Measurements from ENCODE around the gene VPS45.

Gene VPS45

GRCh38 chr1:150072959-150073358 lies 5.4 kb downstream of the VPS45 start:
- H3K27ac ChIP-seq: no peak overlapping the region
- H3K4me1 ChIP-seq (ENCODE audit: control insufficient read depth in 1 of 2, insufficient read depth in 1 of 2, low read depth in 1 of 2, low read length in 1 of 2): peaks cover 1% of the 10 kb centered on the region in 2 experiments
- no peaks in the 10 kb centered on the region for H3K9me3 ChIP-seq
- H3K4me3 ChIP-seq (ENCODE audit: low read depth in 1 of 2, low read length in 1 of 2): no peak overlapping the region
- H3K36me3 ChIP-seq: no peaks in the 10 kb centered on the region
- H3K27me3 ChIP-seq: no peaks in the 10 kb centered on the region
- peak; percentile 72 for TF ChIP-seq CTCF (IDR thresholded peaks at IDR 0.05)

GRCh38 chr1:150073516-150073915 lies 5.9 kb downstream of the VPS45 start:
- Histone ChIP-seq H3K27me3 (no peaks in the 10 kb centered on the region), H3K36me3 (no peaks in the 10 kb centered on the region), H3K4me1 (ENCODE audit: control insufficient read depth in 1 of 2, insufficient read depth in 1 of 2, low read depth in 1 of 2, low read length in 1 of 2) (no peaks in the 10 kb centered on the region), H3K4me3 (ENCODE audit: low read depth in 1 of 2, low read length in 1 of 2) (no peak overlapping the region), H3K27ac (no peak overlapping the region), H3K9me3 (no peaks in the 10 kb centered on the region)
- TF ChIP-seq CTCF (IDR thresholded peaks at IDR 0.05): no peak

GRCh38 chr1:150076066-150076465 lies 8.5 kb downstream of the VPS45 start:
- Histone ChIP-seq H3K4me1 (ENCODE audit: control insufficient read depth in 1 of 2, insufficient read depth in 1 of 2, low read depth in 1 of 2, low read length in 1 of 2) (no peaks in the 10 kb centered on the region), H3K9me3 (no peaks in the 10 kb centered on the region), H3K27ac (no peak overlapping the region), H3K27me3 (no peaks in the 10 kb centered on the region), H3K36me3 (no peaks in the 10 kb centered on the region), H3K4me3 (ENCODE audit: low read depth in 1 of 2, low read length in 1 of 2) (no peak overlapping the region)
- no peak for TF ChIP-seq CTCF (IDR thresholded peaks at IDR 0.05)

- no peak overlapping the region for H3K4me3 ChIP-seq (ENCODE audit: low read depth in 1 of 2, low read length in 1 of 2)
- H3K36me3 ChIP-seq: no peaks in the 10 kb centered on the region
- H3K9me3 ChIP-seq: no peaks in the 10 kb centered on the region
- no peak overlapping the region for H3K27ac ChIP-seq
- TF ChIP-seq CTCF (IDR thresholded peaks at IDR 0.05): no peak
- H3K4me1 ChIP-seq (ENCODE audit: control insufficient read depth in 1 of 2, insufficient read depth in 1 of 2, low read depth in 1 of 2, low read length in 1 of 2): no peaks in the 10 kb centered on the region
- no peaks in the 10 kb centered on the region for H3K27me3 ChIP-seq
Measured at GRCh38 chr1:150076985-150077384, 9.4 kb downstream of the VPS45 start.

GRCh38 chr1:150080784-150081183 lies 13.2 kb downstream of the VPS45 start:
- H3K27ac ChIP-seq: no peak overlapping the region
- no peaks in the 10 kb centered on the region for H3K36me3 ChIP-seq
- no peak for TF ChIP-seq CTCF (IDR thresholded peaks at IDR 0.05)
- H3K27me3 ChIP-seq: no peaks in the 10 kb centered on the region
- no peaks in the 10 kb centered on the region for H3K9me3 ChIP-seq
- H3K4me3 ChIP-seq (ENCODE audit: low read depth in 1 of 2, low read length in 1 of 2): no peak overlapping the region
- H3K4me1 ChIP-seq (ENCODE audit: control insufficient read depth in 1 of 2, insufficient read depth in 1 of 2, low read depth in 1 of 2, low read length in 1 of 2): no peaks in the 10 kb centered on the region

GRCh38 chr1:150082494-150082893 lies 14.9 kb downstream of the VPS45 start:
- Histone ChIP-seq H3K4me1 (ENCODE audit: control insufficient read depth in 1 of 2, insufficient read depth in 1 of 2, low read depth in 1 of 2, low read length in 1 of 2) (no peaks in the 10 kb centered on the region), H3K4me3 (ENCODE audit: low read depth in 1 of 2, low read length in 1 of 2) (no peak overlapping the region), H3K27me3 (no peaks in the 10 kb centered on the region), H3K36me3 (no peaks in the 10 kb centered on the region), H3K27ac (no peak overlapping the region), H3K9me3 (no peaks in the 10 kb centered on the region)
- no peak for TF ChIP-seq CTCF (IDR thresholded peaks at IDR 0.05)
